PFSK-1 (cell line): ENCODE results near the gene MARCHF3.

Experiments
- FOXP2 ChIP-seq: optimal IDR thresholded peaks from 2 replicates; pipeline ENCODE3; 2011; ENCODE audit warnings: borderline replicate concordance, control low read depth, inconsistent platforms; ENCODE audit not compliant: insufficient read depth; ENCODE audit errors: extremely low read length, extremely low read depth
- POLR2AphosphoS5 ChIP-seq: IDR thresholded peaks from 2 replicates; pipeline ENCODE4 v1.6.1; 2012; ENCODE audit warnings: low read depth, mild to moderate bottlenecking, control low read depth, low read length, moderate library complexity
- SIN3A ChIP-seq: IDR thresholded peaks from 2 replicates; pipeline ENCODE4 v1.6.1; 2012; ENCODE audit warnings: mild to moderate bottlenecking, low read length, moderate library complexity, borderline replicate concordance; ENCODE audit not compliant: insufficient read depth
- TAF1 ChIP-seq: IDR thresholded peaks from 2 replicates; pipeline ENCODE4 v1.6.1; 2012; ENCODE audit warnings: low read length, control low read depth, borderline replicate concordance; ENCODE audit not compliant: insufficient read depth
- TF ChIP-seq, protein P1 (sequence below), 2 experiments: IDR thresholded peaks; 2 replicates each; pipeline versions ENCODE4 v1.6.1 to v1.8.0; 2011 to 2012; ENCODE audit warnings: low read depth in 2 of 2, low read length in 2 of 2, control low read depth in 1 of 2, inconsistent platforms in 1 of 2, mild to moderate bottlenecking in 1 of 2, moderate library complexity in 1 of 2; ENCODE audit not compliant: insufficient read depth in 1 of 2

MARCHF3 gene

DNA sequence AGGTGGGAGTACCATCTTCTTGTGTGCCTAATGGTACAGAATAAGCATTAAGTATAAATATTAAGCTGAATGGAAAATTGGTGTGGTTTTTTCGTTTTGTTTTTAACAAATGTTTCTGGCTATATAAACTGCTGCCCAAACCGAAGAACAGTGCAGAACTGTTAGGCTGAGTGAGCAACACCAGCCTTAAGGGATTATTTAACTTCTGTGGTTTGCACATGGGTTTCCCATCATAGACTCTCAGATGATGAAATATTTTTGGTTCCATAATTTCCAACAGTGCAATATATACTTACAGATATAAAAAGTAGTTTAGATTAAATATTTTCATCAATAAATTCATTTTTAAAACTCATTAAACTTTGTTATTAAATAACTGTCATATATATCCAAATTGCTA lies 26.5 kb upstream of the MARCHF3 start:
- TF ChIP-seq FOXP2 = no peak
- TF ChIP-seq, protein P1, sequence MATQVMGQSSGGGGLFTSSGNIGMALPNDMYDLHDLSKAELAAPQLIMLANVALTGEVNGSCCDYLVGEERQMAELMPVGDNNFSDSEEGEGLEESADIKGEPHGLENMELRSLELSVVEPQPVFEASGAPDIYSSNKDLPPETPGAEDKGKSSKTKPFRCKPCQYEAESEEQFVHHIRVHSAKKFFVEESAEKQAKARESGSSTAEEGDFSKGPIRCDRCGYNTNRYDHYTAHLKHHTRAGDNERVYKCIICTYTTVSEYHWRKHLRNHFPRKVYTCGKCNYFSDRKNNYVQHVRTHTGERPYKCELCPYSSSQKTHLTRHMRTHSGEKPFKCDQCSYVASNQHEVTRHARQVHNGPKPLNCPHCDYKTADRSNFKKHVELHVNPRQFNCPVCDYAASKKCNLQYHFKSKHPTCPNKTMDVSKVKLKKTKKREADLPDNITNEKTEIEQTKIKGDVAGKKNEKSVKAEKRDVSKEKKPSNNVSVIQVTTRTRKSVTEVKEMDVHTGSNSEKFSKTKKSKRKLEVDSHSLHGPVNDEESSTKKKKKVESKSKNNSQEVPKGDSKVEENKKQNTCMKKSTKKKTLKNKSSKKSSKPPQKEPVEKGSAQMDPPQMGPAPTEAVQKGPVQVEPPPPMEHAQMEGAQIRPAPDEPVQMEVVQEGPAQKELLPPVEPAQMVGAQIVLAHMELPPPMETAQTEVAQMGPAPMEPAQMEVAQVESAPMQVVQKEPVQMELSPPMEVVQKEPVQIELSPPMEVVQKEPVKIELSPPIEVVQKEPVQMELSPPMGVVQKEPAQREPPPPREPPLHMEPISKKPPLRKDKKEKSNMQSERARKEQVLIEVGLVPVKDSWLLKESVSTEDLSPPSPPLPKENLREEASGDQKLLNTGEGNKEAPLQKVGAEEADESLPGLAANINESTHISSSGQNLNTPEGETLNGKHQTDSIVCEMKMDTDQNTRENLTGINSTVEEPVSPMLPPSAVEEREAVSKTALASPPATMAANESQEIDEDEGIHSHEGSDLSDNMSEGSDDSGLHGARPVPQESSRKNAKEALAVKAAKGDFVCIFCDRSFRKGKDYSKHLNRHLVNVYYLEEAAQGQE (IDR thresholded peaks at IDR 0.05; ENCODE audit: insufficient read depth in 1 of 2, low read depth in 2 of 2, low read length in 2 of 2) = no peak
- TF ChIP-seq POLR2AphosphoS5 = no peak
- TF ChIP-seq TAF1 = no peak
- TF ChIP-seq SIN3A = no peak

DNA sequence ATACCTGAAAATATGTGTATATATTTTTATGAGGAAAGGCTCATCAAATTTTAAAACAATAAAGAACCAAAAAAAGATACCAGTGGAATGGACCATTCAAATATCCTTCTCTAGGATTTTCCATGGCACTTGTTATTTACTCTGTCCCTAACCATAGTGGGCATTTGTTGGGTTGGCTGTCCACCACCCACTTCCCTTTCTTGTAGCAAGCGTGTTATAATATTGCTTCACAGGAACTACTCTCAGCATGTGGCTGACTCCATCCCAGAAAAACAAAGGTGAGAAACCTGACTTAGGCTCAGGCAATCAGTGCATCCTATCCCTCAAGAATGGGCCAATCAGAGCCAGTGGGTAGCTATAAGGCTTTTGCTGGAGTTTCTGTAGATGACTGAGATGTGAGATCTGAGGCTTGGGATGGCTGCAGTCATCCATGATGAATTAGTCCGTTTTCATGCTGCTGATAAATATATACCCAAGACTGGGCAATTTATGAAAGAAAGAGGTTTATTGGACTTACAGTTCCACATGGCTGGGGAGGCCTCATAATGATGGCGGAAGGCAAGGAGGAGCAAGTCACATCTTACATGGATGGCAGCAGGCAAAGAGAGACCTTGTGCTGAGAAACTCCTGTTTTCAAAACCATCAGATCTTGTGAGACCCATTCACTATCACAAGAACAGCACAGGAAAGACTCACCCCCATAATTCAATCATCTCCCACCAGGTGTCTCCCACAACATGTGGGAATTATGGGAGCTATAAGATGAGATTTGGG lies 25.7 kb upstream of the MARCHF3 start:
- TF ChIP-seq TAF1 (no peak), POLR2AphosphoS5 (no peak), FOXP2 (no peak), SIN3A (no peak)
- TF ChIP-seq, protein P1 (IDR thresholded peaks at IDR 0.05; ENCODE audit: insufficient read depth in 1 of 2, low read depth in 2 of 2, low read length in 2 of 2) = no peak

DNA sequence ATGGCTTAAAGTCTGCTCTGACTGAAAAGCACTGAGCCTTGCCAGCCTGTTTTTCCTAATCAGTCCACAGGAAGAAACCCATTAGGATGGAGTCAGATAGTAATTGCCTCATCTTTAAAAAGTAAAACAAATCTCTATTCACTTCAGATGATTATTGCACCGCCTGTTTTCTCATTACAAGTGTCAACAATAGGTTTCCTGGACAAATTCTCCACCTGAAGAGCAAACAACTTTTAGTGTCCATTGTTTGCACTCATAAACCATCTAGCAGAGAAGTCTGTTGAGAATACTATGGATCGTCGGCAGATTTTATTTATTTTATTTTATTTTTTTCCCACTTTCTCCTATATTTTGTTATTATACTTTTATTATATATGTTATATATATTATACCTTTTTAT lies 22.7 kb upstream of the MARCHF3 start:
- TF ChIP-seq SIN3A (no peak), TAF1 (no peak), FOXP2 (no peak), POLR2AphosphoS5 (no peak)
- TF ChIP-seq, protein P1 (IDR thresholded peaks at IDR 0.05; ENCODE audit: insufficient read depth in 1 of 2, low read depth in 2 of 2, low read length in 2 of 2) = no peak

DNA sequence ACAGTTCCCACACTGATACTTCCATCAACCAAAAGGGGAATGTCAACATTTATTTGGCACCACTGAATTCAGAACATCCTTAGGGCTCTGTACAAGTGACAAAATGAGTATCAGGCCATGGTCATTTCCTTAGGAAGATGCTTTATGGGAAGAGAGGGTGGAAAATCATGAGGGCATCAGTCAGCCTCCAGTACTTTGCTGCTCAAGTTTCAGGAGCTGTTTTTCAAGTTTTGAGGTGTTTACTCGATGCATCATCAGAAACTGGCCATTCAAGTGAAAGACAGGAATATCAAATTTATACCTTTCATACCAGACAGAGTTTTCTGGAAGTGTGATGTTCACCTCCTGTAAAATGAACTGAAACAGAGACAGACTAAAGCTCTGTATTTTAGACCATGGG lies 21.2 kb upstream of the MARCHF3 start:
- TF ChIP-seq TAF1 (no peak), FOXP2 (no peak), SIN3A (no peak), POLR2AphosphoS5 (no peak)
- TF ChIP-seq, protein P1 (IDR thresholded peaks at IDR 0.05; ENCODE audit: insufficient read depth in 1 of 2, low read depth in 2 of 2, low read length in 2 of 2) = no peak

DNA sequence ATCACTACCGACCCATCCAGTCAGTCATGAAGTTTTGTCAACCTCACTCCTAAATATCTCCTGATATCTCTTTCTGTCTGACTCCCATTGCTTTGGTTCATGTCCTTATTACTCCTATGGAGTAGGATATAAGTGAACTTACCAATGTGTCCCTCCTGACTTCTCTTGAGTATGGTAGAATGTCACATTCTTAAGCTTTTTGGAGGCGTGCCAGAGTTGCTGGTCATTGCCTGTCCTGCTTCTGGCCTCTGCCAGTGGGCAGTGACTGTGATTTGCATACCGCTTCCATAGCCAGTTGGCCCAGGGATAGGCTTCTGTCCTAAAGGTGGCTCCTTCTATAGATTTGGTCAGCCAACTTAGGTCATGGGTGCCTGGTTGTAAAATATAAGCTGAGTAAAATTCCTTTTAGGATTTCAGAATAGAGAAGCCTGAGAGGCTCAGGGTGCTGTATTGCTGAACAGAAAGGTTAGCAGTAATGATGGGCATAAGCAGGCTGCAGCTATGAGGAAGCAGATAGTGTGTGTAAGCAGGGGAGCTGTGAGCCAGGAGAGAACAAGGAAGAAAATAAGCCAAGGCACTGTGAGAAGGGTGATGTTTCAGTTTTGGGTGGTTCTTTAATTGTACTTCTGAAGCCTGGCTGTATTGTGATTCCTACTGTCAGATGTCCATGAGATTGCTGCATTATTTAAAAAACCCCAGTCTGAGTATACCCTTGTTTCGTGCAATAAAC lies 16.1 kb upstream of the MARCHF3 start:
- TF ChIP-seq TAF1 = no peak
- TF ChIP-seq SIN3A = no peak
- no peak for TF ChIP-seq FOXP2
- no peak for TF ChIP-seq POLR2AphosphoS5
- TF ChIP-seq, protein P1 (IDR thresholded peaks at IDR 0.05; ENCODE audit: insufficient read depth in 1 of 2, low read depth in 2 of 2, low read length in 2 of 2) = no peak
